Left cardiac atrium (tissue), 4 donors: ENCODE results near the gene ZNF668. TPM values are rescaled to one million over a fixed set of nuclear protein-coding genes. Genes with fewer than 3 reads are reported as not detected.
A peak's percentile ranks its signal among the peaks of the same experiment; 100 is the strongest.

ENCODE experiments used
- ATAC-seq, 2 donors: fragments of 200-7000 bp; cut with Tn5 transposase; one replicate each; pipeline ENCODE4 v1.9.1; 2020; ENCODE audit warnings: mild to moderate bottlenecking in 2 of 2, moderate library complexity in 2 of 2
- DNase-seq: peaks from one replicate; pipeline ENCODE4 v3.0.0-alpha.2; 2020
- intact Hi-C, 2 donors: fragments of 100-400 bp; cut with DNase I; formaldehyde crosslinking; loops; one replicate each; pipeline versions ENCODE4 v1.14.1 to v1.15.1; 2022 to 2023
- total RNA-seq, 2 donors: library from RNA; stranded (reverse); fragmentation: NEBNext Ultra II Directional; extraction: Animal tissue kit (Norgen Biotek cat#: 25700); gene quantifications; one replicate each; pipeline ENCODE4 v1.2.1, GENCODE V29; 2021
- donor health status: DM: no; HTN: yes; CAD: no.
- donor health status: DM: no; HTN: yes; CAD: no; lungs with severe emphysema.
- donor health status: DM: yes; HTN: yes; CAD: no.
- donor health status: Dilated cardiomyopathy.

Gene ZNF668
- total RNA-seq, 2 donors from 2014 or later = 5.5 to 6.6 TPM

- DNase-seq (no peak), ATAC-seq (no peak)
- intact Hi-C loops = no loop called here
Measured at GRCh38 chr16:31071861-31072260, 2.2 kb downstream of the ZNF668 start.

GRCh38 chr16:31067342-31067741 lies 6.7 kb downstream of the ZNF668 start:
- intact Hi-C loops = no loop called here
- ATAC-seq = no peak
- no peak for DNase-seq

- intact Hi-C loops = no loop called here
- DNase-seq (peak; percentile 70), ATAC-seq (peak; percentile 83 to 95)
Measured at GRCh38 chr16:31064882-31065461, 9.1 kb downstream of the ZNF668 start.

- no peak for DNase-seq
- intact Hi-C loops = no loop called here
Measured at GRCh38 chr16:31063843-31064611, 10.0 kb downstream of the ZNF668 start.

GRCh38 chr16:31063495-31063842 lies 10.6 kb downstream of the ZNF668 start:
- ATAC-seq (no peak), DNase-seq (no peak)
- intact Hi-C loops = no loop called here

More at GRCh38 chr16:31063843-31064611, 10.0 kb downstream of the ZNF668 start:
- peak; percentile 2 to 38 for ATAC-seq

- no peak for ATAC-seq
- DNase-seq = no peak
- intact Hi-C loops = no loop called here
Measured at GRCh38 chr16:31061813-31062440, 12.1 kb downstream of the ZNF668 start.

GRCh38 chr16:31061126-31061812 lies 12.8 kb downstream of the ZNF668 start:
- DNase-seq = no peak
- intact Hi-C loops = no loop called here
- no peak for ATAC-seq

GRCh38 chr16:31055613-31056012 lies 18.4 kb downstream of the ZNF668 start:
- DNase-seq (no peak), ATAC-seq (no peak)
- intact Hi-C loops = no loop called here

GRCh38 chr16:31052114-31052513 lies 21.9 kb downstream of the ZNF668 start:
- peak; percentile 65 to 97 for ATAC-seq
- intact Hi-C loops = no loop called here

GRCh38 chr16:31050280-31051030 lies 23.6 kb downstream of the ZNF668 start:
- intact Hi-C loops = no loop called here
- no peak for ATAC-seq
- DNase-seq = no peak

More at GRCh38 chr16:31052114-31052513, 21.9 kb downstream of the ZNF668 start:
- no peak for DNase-seq

- no peak for ATAC-seq
- intact Hi-C loops = no loop called here
Measured at GRCh38 chr16:31043898-31044481, 30.1 kb downstream of the ZNF668 start.

GRCh38 chr16:31043352-31043751 lies 30.7 kb downstream of the ZNF668 start:
- intact Hi-C loops = no loop called here
- ATAC-seq = no peak
- no peak for DNase-seq

More at GRCh38 chr16:31043898-31044481, 30.1 kb downstream of the ZNF668 start:
- DNase-seq = no peak

- no peak for DNase-seq
- ATAC-seq = no peak
- intact Hi-C loops = no loop called here
Measured at GRCh38 chr16:31042866-31043265, 31.2 kb downstream of the ZNF668 start.

- ATAC-seq = no peak
- intact Hi-C loops = no loop called here
- DNase-seq = no peak
Measured at GRCh38 chr16:31038993-31039392, 35.0 kb downstream of the ZNF668 start.

GRCh38 chr16:31036691-31037090 lies 37.3 kb downstream of the ZNF668 start:
- ATAC-seq = no peak
- intact Hi-C loops = no loop called here
- no peak for DNase-seq

GRCh38 chr16:31033709-31034492 lies 40.1 kb downstream of the ZNF668 start:
- ATAC-seq (peak; percentile 82 to 88), DNase-seq (peak; percentile 94)
- intact Hi-C loops = loop anchor here in 1 of 2 donors (2.0 to 5.0 kb wide), 2 partner anchors 37 to 41 kb away; partner anchors contain the start of genes ZNF646 and ZNF668

- intact Hi-C loops = loop anchor here in 1 of 2 donors (2.0 to 5.0 kb wide), 2 partner anchors 36 to 42 kb away; partner anchors contain the start of genes ZNF646 and ZNF668
- DNase-seq (peak; percentile 99), ATAC-seq (peak; percentile 95)
Measured at GRCh38 chr16:31032736-31033708, 41.0 kb downstream of the ZNF668 start, which contains the start of gene STX4. Gene STX4 (plus strand): TSS chr16:31033558. CDS start chr16:31033806, 248 bp downstream.
